ENCODE results near the gene CAPNS1. TPM values are rescaled to one million over a fixed set of nuclear protein-coding genes. Genes with fewer than 3 reads are reported as not detected.

The CAPNS1 gene
- total RNA-seq, 4 donors from 2014 or later, result 222 to 304 (median 248) TPM

DNA sequence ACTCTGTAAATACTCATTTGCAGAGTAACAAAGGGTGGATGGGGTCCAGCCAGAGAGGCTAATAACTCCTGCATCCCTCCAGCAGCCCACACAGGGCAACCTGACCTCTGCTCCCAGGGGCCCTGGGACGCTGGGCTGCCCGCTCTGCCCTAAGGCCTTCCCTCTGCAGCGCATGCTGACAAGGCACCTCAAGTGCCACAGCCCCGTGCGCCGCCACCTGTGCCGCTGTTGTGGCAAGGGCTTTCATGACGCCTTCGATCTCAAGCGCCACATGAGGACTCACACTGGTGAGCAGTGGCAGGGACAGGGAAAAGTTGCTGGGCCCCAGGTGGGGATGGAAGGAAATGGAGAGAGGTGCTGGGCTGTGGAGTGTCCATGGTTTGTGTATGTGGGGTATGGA, 27.2 kb upstream of the CAPNS1 start:
- intact Hi-C loops (cut with DNase I; ENCODE audit: low total_unique reads), result no loop called here
- in situ Hi-C loops (cut with MboI; ENCODE audit: low pct_ligation_motif_present in 1 of 4, low pct_unique_long_range_greater_than_20kb in 1 of 4, low sequenced_read_pairs in 3 of 4), result no loop called here
- no peak for DNase-seq
- Histone ChIP-seq H3K36me3 (no peaks in the 10 kb centered on the region), H3K9me3 (no peaks in the 10 kb centered on the region), H3K4me1 (peaks cover 11 to 29% (median 22%) of the 10 kb centered on the region in 4 donors), H3K27ac (no peak overlapping the region), H3K4me3 (no peak overlapping the region), H3K27me3 (no peaks in the 10 kb centered on the region)
- WGBS, 2 donors (ENCODE audit: low coverage in 1 of 2), result 99% methylated on average over 10 of the region's 10 CpGs; no CpG with 5 or more reads in 1 of the 2 donors
- no peak for TF ChIP-seq POLR2A (IDR thresholded peaks at IDR 0.05)
- TF ChIP-seq POLR2AphosphoS5 (IDR thresholded peaks at IDR 0.05), result no peak
- TF ChIP-seq CTCF (IDR thresholded peaks at IDR 0.05), result no peak
- TF ChIP-seq EP300 (IDR thresholded peaks at IDR 0.05; ENCODE audit: low read depth), result no peak

GRCh38 chr19:36113425-36113824, 26.4 kb upstream of the CAPNS1 start:
- in situ Hi-C loops (cut with MboI; ENCODE audit: low pct_ligation_motif_present in 1 of 4, low pct_unique_long_range_greater_than_20kb in 1 of 4, low sequenced_read_pairs in 3 of 4) (no loop called here), intact Hi-C loops (cut with DNase I; ENCODE audit: low total_unique reads) (no loop called here)
- TF ChIP-seq POLR2A (IDR thresholded peaks at IDR 0.05) (no peak), CTCF (IDR thresholded peaks at IDR 0.05) (no peak), EP300 (IDR thresholded peaks at IDR 0.05; ENCODE audit: low read depth) (no peak), POLR2AphosphoS5 (IDR thresholded peaks at IDR 0.05) (no peak)
- DNase-seq, result no peak
- Histone ChIP-seq H3K27me3 (no peaks in the 10 kb centered on the region), H3K9me3 (no peaks in the 10 kb centered on the region), H3K4me1 (peaks cover 11 to 30% (median 22%) of the 10 kb centered on the region in 4 donors), H3K27ac (peak overlapping the region in 1 of 4 donors; percentile 87), H3K4me3 (peak overlapping the region in 2 of 4 donors; percentile 70 to 71), H3K36me3 (peaks cover 0 to under 1% (median 0%) of the 10 kb centered on the region in 4 donors)
- WGBS, 2 donors (ENCODE audit: low coverage in 1 of 2), result 87% methylated on average over 34 of the region's 34 CpGs; no CpG with 5 or more reads in 1 of the 2 donors

DNA sequence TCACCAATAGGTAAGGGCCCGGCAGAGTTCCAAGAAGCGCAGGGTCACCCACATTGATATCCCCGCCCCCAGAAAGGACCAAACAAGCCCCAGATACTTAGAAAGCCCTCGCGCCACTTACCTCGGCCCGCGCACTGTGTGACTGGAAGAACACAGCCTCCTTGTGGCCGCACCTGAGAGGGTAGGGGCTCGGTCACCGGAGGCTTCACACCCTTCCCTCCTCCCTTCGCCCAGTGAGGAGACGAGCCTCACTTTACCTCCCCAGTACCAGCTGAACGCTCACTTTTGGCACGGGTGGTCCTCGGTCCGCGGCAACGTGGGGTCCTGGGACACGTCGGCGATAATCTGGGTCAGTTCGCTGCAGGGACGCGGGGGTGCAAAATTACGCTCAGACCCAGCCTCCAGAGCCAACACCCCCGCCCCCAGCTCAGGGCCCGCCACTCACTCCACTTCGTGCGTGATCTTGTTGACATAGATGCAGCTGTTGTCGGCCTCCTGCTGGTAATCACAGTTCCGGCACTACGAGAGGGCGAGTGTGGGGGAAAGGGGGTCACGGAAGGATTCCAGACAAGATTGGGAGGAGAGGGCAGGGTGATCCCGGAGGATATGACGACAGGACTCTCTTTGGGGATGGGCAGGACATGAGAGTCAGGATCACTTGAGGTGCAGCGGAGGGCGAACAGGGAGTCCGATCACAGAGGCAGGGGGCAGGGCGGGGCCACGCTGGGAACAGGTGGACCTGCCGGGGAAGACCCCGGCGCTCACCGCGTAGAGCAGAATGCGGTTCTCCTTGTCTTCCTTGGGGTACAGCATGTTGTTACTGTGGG, 25.8 kb upstream of the CAPNS1 start:
- Histone ChIP-seq H3K4me3 (peak overlapping the region; percentile 62 to 71 (median 68)), H3K9me3 (no peaks in the 10 kb centered on the region), H3K27ac (peak overlapping the region; percentile 87 to 94 (median 93)), H3K4me1 (peaks cover 11 to 30% (median 22%) of the 10 kb centered on the region in 4 donors), H3K36me3 (peaks cover 0 to 4% (median 0%) of the 10 kb centered on the region in 4 donors), H3K27me3 (no peaks in the 10 kb centered on the region)
- intact Hi-C loops (cut with DNase I; ENCODE audit: low total_unique reads) (no loop called here), in situ Hi-C loops (cut with MboI; ENCODE audit: low pct_ligation_motif_present in 1 of 4, low pct_unique_long_range_greater_than_20kb in 1 of 4, low sequenced_read_pairs in 3 of 4) (no loop called here)
- TF ChIP-seq POLR2A (IDR thresholded peaks at IDR 0.05) (no peak), CTCF (IDR thresholded peaks at IDR 0.05) (peak in 1 of 5 experiments; percentile 29), EP300 (IDR thresholded peaks at IDR 0.05; ENCODE audit: low read depth) (no peak)
- WGBS, 2 donors (ENCODE audit: low coverage in 1 of 2), result 2 to 8% methylated on average over 6 to 47 of the region's 48 CpGs
- DNase-seq, result peak; percentile 32

GRCh38 chr19:36114721-36115452, 25.0 kb upstream of the CAPNS1 start, which contains the start of gene POLR2I:
POLR2I (minus strand) TSS chr19:36114875; CDS start chr19:36114856, 19 bp downstream.
- Histone ChIP-seq H3K36me3 (peaks cover 0 to 4% (median 0%) of the 10 kb centered on the region in 4 donors), H3K27ac (peak within 1 kb of the TSS; percentile 87 to 94 (median 93)), H3K9me3 (no peaks in the 10 kb centered on the region), H3K4me3 (peak within 1 kb of the TSS; percentile 62 to 71 (median 68)), H3K27me3 (no peaks in the 10 kb centered on the region), H3K4me1 (peaks cover 11 to 30% (median 22%) of the 10 kb centered on the region in 4 donors)
- DNase-seq, result peak; percentile 99
- intact Hi-C loops (cut with DNase I; ENCODE audit: low total_unique reads), result no loop called here
- WGBS, 2 donors (ENCODE audit: low coverage in 1 of 2), result 0% methylated on average over 1 to 54 of the region's 60 CpGs
- TF ChIP-seq POLR2AphosphoS5 (IDR thresholded peaks at IDR 0.05), result peak; percentile 55 to 96 (median 88)
- no peak for TF ChIP-seq EP300 (IDR thresholded peaks at IDR 0.05; ENCODE audit: low read depth)
- TF ChIP-seq POLR2A (IDR thresholded peaks at IDR 0.05), result peak; percentile 78
- TF ChIP-seq CTCF (IDR thresholded peaks at IDR 0.05), result no peak
- in situ Hi-C loops (cut with MboI; ENCODE audit: low pct_ligation_motif_present in 1 of 4, low pct_unique_long_range_greater_than_20kb in 1 of 4, low sequenced_read_pairs in 3 of 4), result no loop called here
